Panc1 (cell line): ENCODE data around the gene CAND2. TPM values are rescaled to one million over a fixed set of nuclear protein-coding genes. Genes with fewer than 3 reads are reported as not detected.

ENCODE experiments used
- ATAC-seq: fragments of 200-7000 bp; cut with Tn5 transposase; 2 replicates; pipeline ENCODE4 v1.9.1; 2020; ENCODE audit warnings: mild to moderate bottlenecking, moderate library complexity
- BruUV-seq: library from RNA; stranded (reverse); fragments of 400-500 nt; replicated peaks from 2 replicates; lab custom pipeline; 2021; lab: Mats Ljungman, UMichigan
- CTCF ChIA-PET: fragments of 300-600 bp; sonication (Branson Sonifier 250); formaldehyde crosslinking; loops from one replicate; lab custom pipeline; 2022; ENCODE audit warnings: antibody characterized with exemption; lab: Charles Lee
- POLR2A ChIA-PET: fragments of 300-600 bp; sonication (Branson Sonifier 250); formaldehyde crosslinking; loops from one replicate; lab custom pipeline; 2022; ENCODE audit warnings: antibody characterized with exemption; lab: Charles Lee
- DNase-seq: peaks from one replicate; pipeline ENCODE4 v3.0.0-alpha.2; 2010; ENCODE audit warnings: low read depth, low spot score
- H3K27ac ChIP-seq: 2 replicates; pipeline ENCODE4 v1.5.1; 2011; ENCODE audit warnings: mild to moderate bottlenecking, low read length, inconsistent platforms
- H3K27me3 ChIP-seq: fragments of 200-500 bp; sonication (Bioruptor generic); 2 replicates; pipeline ENCODE4 v1.6.0; 2014; ENCODE audit warnings: low read length, inconsistent platforms; ENCODE audit not compliant: control insufficient read depth, insufficient read depth
- H3K36me3 ChIP-seq: fragments of 200-500 bp; sonication (Bioruptor generic); 2 replicates; pipeline ENCODE4 v1.5.1; 2014; ENCODE audit warnings: inconsistent platforms, mild to moderate bottlenecking, low read length, moderate library complexity; ENCODE audit not compliant: control insufficient read depth, insufficient read depth
- H3K4me1 ChIP-seq: 2 replicates; pipeline ENCODE4 v1.5.1; 2011; ENCODE audit warnings: inconsistent platforms, mild to moderate bottlenecking, low read length, moderate library complexity; ENCODE audit not compliant: control insufficient read depth, insufficient read depth
- H3K4me3 ChIP-seq, 2 experiments: 2 replicates each; pipeline ENCODE4 v1.5.1; 2011 to 2012; ENCODE audit warnings: low read depth in 2 of 2, low read length in 2 of 2, mild to moderate bottlenecking in 2 of 2, inconsistent platforms in 1 of 2, moderate library complexity in 1 of 2
- H3K9me3 ChIP-seq: fragments of 200-500 bp; sonication (Bioruptor generic); 2 replicates; pipeline ENCODE4 v1.5.1; 2014; ENCODE audit warnings: low read depth, mild to moderate bottlenecking, inconsistent platforms, low read length, moderate library complexity; ENCODE audit not compliant: control insufficient read depth, insufficient read depth
- CTCF ChIP-seq: fragments of 450-650 bp; IDR thresholded peaks from 2 replicates; pipeline ENCODE4 v1.5.1; 2017; ENCODE audit warnings: mild to moderate bottlenecking
- POLR2AphosphoS5 ChIP-seq: IDR thresholded peaks from 2 replicates; pipeline ENCODE4 v1.6.1; 2012; ENCODE audit warnings: mild to moderate bottlenecking, low read depth, low read length, moderate library complexity
- REST ChIP-seq, 2 experiments: IDR thresholded peaks; 2 replicates each; pipeline ENCODE4 v1.6.1; 2011 to 2012; ENCODE audit warnings: low read depth in 2 of 2, control low read depth in 1 of 2, low read length in 1 of 2, mild to moderate bottlenecking in 1 of 2, moderate library complexity in 1 of 2; ENCODE audit not compliant: insufficient read depth in 1 of 2
- SIN3A ChIP-seq: IDR thresholded peaks from 2 replicates; pipeline ENCODE4 v1.6.1; 2012; ENCODE audit warnings: low read depth, mild to moderate bottlenecking, low read length, moderate library complexity, borderline replicate concordance; ENCODE audit not compliant: insufficient read depth
- TCF7L2 ChIP-seq: IDR thresholded peaks from 2 replicates; pipeline ENCODE4 v1.6.1; 2011; ENCODE audit warnings: mild to moderate bottlenecking, low read depth, low read length, inconsistent platforms
- in situ Hi-C: cut with HindIII; loops from 2 replicates; pipeline ENCODE4 v1.10.0; 2016; ENCODE audit warnings: low sequenced_read_pairs, low pct_unique_long_range_greater_than_20kb
- intact Hi-C: fragments of 100-400 bp; cut with micrococcal nuclease; formaldehyde crosslinking; loops from one replicate; pipeline ENCODE4 v1.10.0; 2022; ENCODE audit not compliant: unreplicated experiment
- total RNA-seq: library from RNA; stranded (reverse); gene quantifications from one replicate; pipeline ENCODE4 v1.2.1, GENCODE V29; 2021; ENCODE audit not compliant: unreplicated experiment

The CAND2 gene
- total RNA-seq, 1 experiment from 2014 or later: 0.13 TPM

GRCh38 chr3:12768579-12769527 lies 27.6 kb upstream of the CAND2 start:
- intact Hi-C loops (no loop called here), in situ Hi-C loops (no loop called here)
- Histone ChIP-seq H3K27me3 (no peaks in the 10 kb centered on the region), H3K9me3 (no peaks in the 10 kb centered on the region), H3K4me3 (no peak overlapping the region), H3K27ac (no peak overlapping the region), H3K36me3 (no peaks in the 10 kb centered on the region), H3K4me1 (no peaks in the 10 kb centered on the region; the same call in 1 of the 2 replicates)
- TF ChIP-seq TCF7L2: no peak
- no peak for TF ChIP-seq SIN3A
- TF ChIP-seq POLR2AphosphoS5: no peak
- no peak for TF ChIP-seq CTCF
- TF ChIP-seq REST (IDR thresholded peaks at IDR 0.05; ENCODE audit: insufficient read depth in 1 of 2, low read depth in 2 of 2, low read length in 1 of 2): no peak
- no peak for DNase-seq
- ChIA-PET POLR2A (no interaction called here), CTCF (no interaction called here)
- no TSS peak for BruUV-seq
- ATAC-seq: peak; percentile 57

- H3K36me3 ChIP-seq: no peaks in the 10 kb centered on the region
- no peak overlapping the region for H3K27ac ChIP-seq
- no peak overlapping the region for H3K4me3 ChIP-seq
- in situ Hi-C loops (no loop called here), intact Hi-C loops (no loop called here)
- H3K4me1 ChIP-seq: no peaks in the 10 kb centered on the region
- TF ChIP-seq TCF7L2: no peak
- no peak for TF ChIP-seq REST (IDR thresholded peaks at IDR 0.05; ENCODE audit: insufficient read depth in 1 of 2, low read depth in 2 of 2, low read length in 1 of 2)
- TF ChIP-seq POLR2AphosphoS5: no peak
- TF ChIP-seq CTCF: no peak
- TF ChIP-seq SIN3A: no peak
- H3K27me3 ChIP-seq: no peaks in the 10 kb centered on the region
- ChIA-PET CTCF (no interaction called here), POLR2A (no interaction called here)
- H3K9me3 ChIP-seq: no peaks in the 10 kb centered on the region
- ATAC-seq (no peak), DNase-seq (no peak)
- BruUV-seq: no TSS peak
Observed at GRCh38 chr3:12769761-12770160, 26.7 kb upstream of the CAND2 start.
